ENCODE measurements around the gene KCNK15.

KCNK15 gene

GRCh38 chr20:44711237-44711636, 34.4 kb upstream of the KCNK15 start:
- no peaks in the 10 kb centered on the region for H3K9me2 ChIP-seq (replicated peaks; ENCODE audit: low read depth, low read length)
- no peak for TF ChIP-seq CTCF (conservative IDR thresholded peaks at IDR 0.05; ENCODE audit: low read length)
- no peak for TF ChIP-seq EZH2phosphoT487 (IDR thresholded peaks at IDR 0.05; ENCODE audit: borderline replicate concordance)
- H4K20me1 ChIP-seq (ENCODE audit: insufficient read depth, low read length, poor library complexity, severe bottlenecking) = no peaks in the 10 kb centered on the region
- no peaks in the 10 kb centered on the region for H3K4me1 ChIP-seq (ENCODE audit: insufficient read depth, low read length, poor library complexity, severe bottlenecking)
- H3K9me3 ChIP-seq (ENCODE audit: insufficient read depth, low read depth, low read length) = no peaks in the 10 kb centered on the region
- no peaks in the 10 kb centered on the region for H3K36me3 ChIP-seq (ENCODE audit: insufficient read depth, low read length)
- no peak overlapping the region for H2AFZ ChIP-seq (ENCODE audit: low read length)
- H3K79me2 ChIP-seq (ENCODE audit: insufficient read depth, low read length) = no peaks in the 10 kb centered on the region
- no peak overlapping the region for H3K4me3 ChIP-seq (ENCODE audit: low read length, poor library complexity, severe bottlenecking)
- H3K27me3 ChIP-seq (ENCODE audit: insufficient read depth, low read length, poor library complexity, severe bottlenecking) = no peaks in the 10 kb centered on the region
- no peak overlapping the region for H3K9ac ChIP-seq (ENCODE audit: low read depth, low read length, poor library complexity, severe bottlenecking)
- no peaks in the 10 kb centered on the region for H3F3A ChIP-seq (ENCODE audit: low read depth)
- no peak overlapping the region for H3K4me2 ChIP-seq (ENCODE audit: low read depth, low read length, poor library complexity, severe bottlenecking)

- Histone ChIP-seq H3K79me2 (ENCODE audit: insufficient read depth, low read length) (no peaks in the 10 kb centered on the region), H3K4me2 (ENCODE audit: low read depth, low read length, poor library complexity, severe bottlenecking) (no peak overlapping the region), H3K9ac (ENCODE audit: low read depth, low read length, poor library complexity, severe bottlenecking) (no peak overlapping the region), H3K4me1 (ENCODE audit: insufficient read depth, low read length, poor library complexity, severe bottlenecking) (no peaks in the 10 kb centered on the region), H3K4me3 (ENCODE audit: low read length, poor library complexity, severe bottlenecking) (no peak overlapping the region), H3F3A (ENCODE audit: low read depth) (no peaks in the 10 kb centered on the region), H3K9me3 (ENCODE audit: insufficient read depth, low read depth, low read length) (no peaks in the 10 kb centered on the region), H3K27me3 (ENCODE audit: insufficient read depth, low read length, poor library complexity, severe bottlenecking) (no peaks in the 10 kb centered on the region), H3K36me3 (ENCODE audit: insufficient read depth, low read length) (no peaks in the 10 kb centered on the region), H4K20me1 (ENCODE audit: insufficient read depth, low read length, poor library complexity, severe bottlenecking) (no peaks in the 10 kb centered on the region), H2AFZ (ENCODE audit: low read length) (no peak overlapping the region), H3K9me2 (replicated peaks; ENCODE audit: low read depth, low read length) (no peaks in the 10 kb centered on the region)
- no peak for TF ChIP-seq CTCF (conservative IDR thresholded peaks at IDR 0.05; ENCODE audit: low read length)
- no peak for TF ChIP-seq EZH2phosphoT487 (IDR thresholded peaks at IDR 0.05; ENCODE audit: borderline replicate concordance)
These were observed 31.5 kb upstream of the KCNK15 start for GRCh38 chr20:44714102-44714700.

- Histone ChIP-seq H3F3A (ENCODE audit: low read depth) (no peaks in the 10 kb centered on the region), H3K36me3 (ENCODE audit: insufficient read depth, low read length) (no peaks in the 10 kb centered on the region), H3K79me2 (ENCODE audit: insufficient read depth, low read length) (no peaks in the 10 kb centered on the region), H3K27me3 (ENCODE audit: insufficient read depth, low read length, poor library complexity, severe bottlenecking) (no peaks in the 10 kb centered on the region), H3K4me2 (ENCODE audit: low read depth, low read length, poor library complexity, severe bottlenecking) (no peak within 1 kb of the TSS), H3K9ac (ENCODE audit: low read depth, low read length, poor library complexity, severe bottlenecking) (no peak within 1 kb of the TSS), H3K4me3 (ENCODE audit: low read length, poor library complexity, severe bottlenecking) (no peak within 1 kb of the TSS), H3K4me1 (ENCODE audit: insufficient read depth, low read length, poor library complexity, severe bottlenecking) (no peaks in the 10 kb centered on the region), H3K9me3 (ENCODE audit: insufficient read depth, low read depth, low read length) (no peaks in the 10 kb centered on the region), H3K9me2 (replicated peaks; ENCODE audit: low read depth, low read length) (no peaks in the 10 kb centered on the region), H2AFZ (ENCODE audit: low read length) (no peak within 1 kb of the TSS), H4K20me1 (ENCODE audit: insufficient read depth, low read length, poor library complexity, severe bottlenecking) (no peaks in the 10 kb centered on the region)
- TF ChIP-seq CTCF (conservative IDR thresholded peaks at IDR 0.05; ENCODE audit: low read length) = no peak
- TF ChIP-seq EZH2phosphoT487 (IDR thresholded peaks at IDR 0.05; ENCODE audit: borderline replicate concordance) = no peak
These were observed 30.8 kb upstream of the KCNK15 start, which contains the start of gene CCN5 for GRCh38 chr20:44714701-44715498. TSS of gene CCN5 (plus strand) at chr20:44715369. CDS start at chr20:44715391, 22 bp downstream.
